EH (cell line): ENCODE measurements around the gene TENT4A.
"Not testable (repeated sequence)": the region's sequence is repeated elsewhere in the genome, so short reads cannot be mapped to it uniquely, and the experiment has no call there.

ENCODE experiments used
- DNase-seq: peaks from one replicate; pipeline ENCODE4 v3.0.0-alpha.2; 2015; ENCODE audit warnings: low read depth

The TENT4A gene

GRCh38 chr5:6773342-6774035 lies 60.3 kb downstream of the TENT4A start:
- no peak for DNase-seq

DNA sequence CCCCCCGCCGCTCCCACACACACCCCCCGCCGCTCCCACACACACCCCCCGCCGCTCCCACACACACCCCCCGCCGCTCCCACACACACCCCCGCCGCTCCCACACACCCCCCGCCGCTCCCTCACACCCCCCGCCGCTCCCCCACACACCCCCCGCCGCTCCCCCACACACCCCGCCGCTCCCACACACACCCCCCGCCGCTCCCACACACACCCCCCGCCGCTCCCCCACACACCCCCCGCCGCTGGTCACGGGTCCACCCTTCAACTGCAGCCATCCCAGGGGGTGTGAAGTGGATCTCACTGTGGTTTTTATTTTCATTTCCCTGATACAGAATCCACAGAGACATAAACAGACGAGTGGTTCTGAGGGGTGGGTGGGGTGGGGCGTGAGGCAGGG lies 61.0 kb downstream of the TENT4A start:
- DNase-seq = not testable (repeated sequence)

GRCh38 chr5:6774721-6775204 lies 61.5 kb downstream of the TENT4A start:
- DNase-seq = no peak

- no peak for DNase-seq
These were observed 62.3 kb downstream of the TENT4A start for GRCh38 chr5:6775571-6775970.

DNA sequence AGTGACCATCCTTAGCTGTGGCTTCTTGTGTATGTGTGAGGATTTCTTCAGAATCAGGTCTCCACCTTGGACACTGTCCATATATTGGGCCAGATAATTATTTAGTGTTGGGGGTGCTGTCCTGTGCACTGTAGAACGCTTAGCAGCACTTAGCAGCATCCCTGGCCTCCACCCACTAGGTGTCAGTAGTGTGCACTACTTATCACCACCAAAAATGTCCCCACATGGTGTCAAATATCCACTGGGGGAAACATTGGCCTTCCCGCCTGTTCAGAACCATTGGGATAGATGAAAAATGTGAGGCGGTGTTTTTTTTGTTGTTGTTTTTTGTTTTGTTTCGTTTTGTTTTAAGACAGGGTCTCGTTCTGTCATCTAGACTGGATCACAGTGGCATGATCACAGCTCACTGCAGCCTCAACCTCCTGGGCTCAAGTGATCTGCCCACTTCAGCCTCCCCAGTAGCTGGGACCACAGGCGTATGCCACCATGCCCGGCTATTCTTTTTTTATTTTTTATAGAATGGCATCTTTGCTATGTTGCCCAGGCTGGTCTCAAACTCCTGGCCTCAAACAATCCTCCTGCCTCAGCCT lies 67.7 kb downstream of the TENT4A start:
- peak; percentile 7 for DNase-seq

DNA sequence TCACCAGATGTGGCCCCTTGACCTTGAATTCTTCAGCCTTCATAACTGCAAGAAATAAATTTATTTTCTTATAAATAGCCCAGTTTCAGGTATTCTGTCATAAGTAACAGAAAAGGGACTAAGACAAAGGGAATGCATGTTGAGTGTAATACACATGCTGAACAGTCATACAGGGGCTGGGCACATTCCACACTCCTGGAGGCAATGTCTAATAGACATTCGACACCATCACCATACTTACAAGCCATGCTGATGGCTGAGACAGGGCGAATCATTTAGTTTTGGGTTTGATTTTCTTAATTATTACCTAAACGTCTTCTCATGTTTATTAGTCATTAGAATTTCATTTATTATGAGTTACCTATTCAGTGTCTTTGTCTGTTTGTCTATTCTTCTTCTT lies 68.5 kb downstream of the TENT4A start:
- DNase-seq = peak; percentile 24

GRCh38 chr5:6783787-6784186 lies 70.6 kb downstream of the TENT4A start:
- no peak for DNase-seq

DNA sequence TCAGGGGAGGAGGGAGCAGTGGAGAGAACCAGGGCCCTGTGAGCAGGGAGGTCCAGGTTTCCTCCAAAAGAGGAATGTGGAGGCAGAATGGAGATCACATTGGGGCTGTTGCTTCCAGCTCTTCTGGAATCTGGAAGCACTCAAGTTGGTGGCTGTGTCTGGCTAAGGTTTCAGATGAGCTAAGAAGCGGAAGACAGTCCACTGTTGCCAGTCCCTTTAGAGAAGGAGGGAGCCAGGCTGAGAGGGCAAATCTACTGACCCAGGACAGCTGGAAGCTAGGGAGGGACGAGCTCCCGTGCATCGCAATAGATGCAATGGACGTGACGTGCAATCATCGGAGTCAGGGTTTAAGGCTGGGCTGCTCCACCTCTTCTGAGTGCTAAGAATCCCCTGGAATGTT lies 71.2 kb downstream of the TENT4A start:
- DNase-seq = no peak

DNA sequence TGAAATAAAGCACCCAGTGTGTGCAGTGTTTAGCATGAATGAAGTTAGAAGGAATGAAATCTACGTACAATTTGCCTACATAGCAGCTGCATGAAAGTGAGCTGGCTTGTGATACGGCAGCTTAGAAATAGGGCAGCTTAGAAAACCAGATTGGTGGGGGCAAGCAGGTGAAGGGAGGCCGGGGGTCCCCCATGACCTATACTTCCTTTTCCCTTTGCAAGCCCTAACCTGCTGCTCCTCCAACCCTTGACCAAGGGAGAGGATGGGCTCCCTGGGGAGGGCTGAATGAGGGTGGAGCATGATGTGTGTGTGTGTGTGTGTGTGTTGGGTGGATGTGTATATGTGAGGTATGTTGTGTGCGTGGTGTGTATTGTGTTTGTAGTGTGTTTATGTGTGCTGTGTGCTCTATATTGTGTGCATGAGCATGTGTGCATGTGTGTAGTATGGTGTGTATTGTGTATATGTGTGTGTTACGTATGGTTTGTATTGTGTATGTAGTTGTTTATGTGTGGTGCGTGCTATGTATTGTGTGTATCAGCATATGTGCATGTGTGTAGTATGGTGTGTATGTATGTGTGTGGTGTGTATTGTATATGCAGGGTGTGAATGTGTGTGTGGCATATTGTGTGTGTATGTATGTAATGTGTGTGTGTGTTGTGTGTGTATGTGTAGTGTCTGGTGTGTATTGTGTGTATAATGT lies 72.1 kb downstream of the TENT4A start:
- no peak for DNase-seq

GRCh38 chr5:6785861-6786180 lies 72.6 kb downstream of the TENT4A start:
- no peak for DNase-seq

GRCh38 chr5:6786786-6787495 lies 73.7 kb downstream of the TENT4A start:
- DNase-seq = no peak

- no peak for DNase-seq
These were observed 74.7 kb downstream of the TENT4A start for GRCh38 chr5:6787941-6788340.

DNA sequence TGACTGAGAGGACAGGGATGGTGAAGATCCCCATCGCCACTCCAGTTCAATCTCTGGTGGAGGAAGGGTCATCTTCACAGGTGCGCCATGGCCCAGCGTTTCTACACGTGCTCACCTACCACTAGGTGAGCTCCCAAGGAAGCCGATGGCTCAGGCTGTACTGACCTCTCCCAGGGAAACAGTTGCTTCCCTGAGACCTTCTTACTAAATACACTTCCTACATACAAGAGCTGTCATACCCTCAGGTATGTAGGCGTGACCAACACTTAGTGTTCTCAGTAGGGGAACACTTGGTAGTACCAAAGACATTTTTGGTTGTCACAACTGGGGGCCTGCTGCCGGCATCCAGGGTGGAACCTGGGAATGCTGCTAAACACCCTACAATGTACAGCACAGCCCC lies 75.2 kb downstream of the TENT4A start:
- no peak for DNase-seq

GRCh38 chr5:6788956-6789649 lies 75.9 kb downstream of the TENT4A start:
- DNase-seq = no peak

DNA sequence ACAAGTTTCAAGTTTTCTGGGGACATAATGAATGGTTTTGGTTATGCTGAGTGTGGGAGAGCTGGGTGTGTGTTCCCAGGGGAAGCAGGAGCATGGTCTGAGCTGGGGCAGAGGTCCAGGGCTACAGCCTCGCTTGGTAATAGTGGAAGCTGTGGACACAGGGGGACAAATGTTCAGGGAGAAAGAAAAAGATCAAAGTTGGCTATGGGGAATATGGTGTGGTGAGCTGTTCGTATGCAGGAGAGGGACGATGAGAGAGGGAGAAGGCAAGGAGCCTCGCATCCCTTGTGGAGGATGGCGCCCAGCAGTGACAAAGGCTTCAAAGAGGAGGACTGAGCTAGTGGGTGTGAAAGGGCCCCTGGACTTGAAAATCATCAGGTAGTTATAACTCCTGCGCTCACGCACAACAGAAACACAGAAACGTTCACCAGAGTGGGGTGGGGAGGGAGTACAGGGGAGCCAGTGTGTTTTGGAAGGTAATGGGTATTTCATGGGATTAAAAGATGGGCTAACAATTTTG lies 77.2 kb downstream of the TENT4A start:
- DNase-seq = no peak

DNA sequence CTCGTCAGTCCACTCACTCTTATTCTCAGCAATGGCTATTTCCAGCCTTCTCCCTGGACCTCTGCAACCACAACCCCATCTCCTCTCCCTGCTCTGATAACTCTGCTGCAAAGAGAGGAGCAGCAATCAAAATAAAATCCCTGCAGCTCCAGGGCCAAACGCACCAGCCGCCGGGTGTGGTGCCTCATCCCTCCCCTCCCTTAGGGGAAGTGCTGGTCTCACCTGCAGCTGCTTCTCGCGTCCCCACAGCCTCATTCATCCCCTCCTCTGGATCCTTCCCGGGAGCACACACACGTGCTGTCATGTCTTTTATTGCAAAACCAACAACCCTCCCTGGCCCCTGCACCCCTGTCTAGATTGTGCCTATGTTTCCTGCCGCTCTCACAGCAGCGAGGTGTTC lies 77.8 kb downstream of the TENT4A start:
- DNase-seq = no peak

- DNase-seq = no peak
These were observed 79.1 kb downstream of the TENT4A start for GRCh38 chr5:6792376-6792775.

DNA sequence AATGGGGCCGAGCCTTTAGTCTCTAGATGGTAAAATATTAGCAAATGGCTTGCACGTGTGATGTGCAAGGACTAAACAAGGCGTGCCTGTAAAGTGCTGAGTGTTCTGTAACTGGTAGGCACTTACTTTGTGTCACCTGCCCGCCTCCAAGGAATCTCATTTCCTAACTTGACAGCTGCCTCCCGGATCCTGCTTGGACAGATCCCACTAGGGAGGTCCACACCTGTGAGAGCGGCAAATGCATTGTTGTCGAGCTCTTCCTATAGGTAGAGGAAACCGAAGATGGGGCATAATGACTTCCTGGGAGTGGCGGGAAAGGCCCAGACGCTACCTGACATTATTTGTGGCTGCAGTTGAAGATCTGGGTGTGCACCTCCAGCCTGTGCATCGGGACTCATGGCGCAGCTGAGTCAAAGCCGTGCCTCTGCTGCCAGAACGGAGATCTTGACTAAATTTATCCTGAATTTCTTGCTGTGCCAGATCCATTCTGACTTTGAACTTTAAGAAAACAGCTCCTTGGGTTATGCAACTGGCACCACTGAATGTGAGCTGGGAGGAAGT lies 79.8 kb downstream of the TENT4A start:
- DNase-seq = no peak

- DNase-seq = no peak
These were observed 88.0 kb downstream of the TENT4A start for GRCh38 chr5:6801236-6801635.

DNA sequence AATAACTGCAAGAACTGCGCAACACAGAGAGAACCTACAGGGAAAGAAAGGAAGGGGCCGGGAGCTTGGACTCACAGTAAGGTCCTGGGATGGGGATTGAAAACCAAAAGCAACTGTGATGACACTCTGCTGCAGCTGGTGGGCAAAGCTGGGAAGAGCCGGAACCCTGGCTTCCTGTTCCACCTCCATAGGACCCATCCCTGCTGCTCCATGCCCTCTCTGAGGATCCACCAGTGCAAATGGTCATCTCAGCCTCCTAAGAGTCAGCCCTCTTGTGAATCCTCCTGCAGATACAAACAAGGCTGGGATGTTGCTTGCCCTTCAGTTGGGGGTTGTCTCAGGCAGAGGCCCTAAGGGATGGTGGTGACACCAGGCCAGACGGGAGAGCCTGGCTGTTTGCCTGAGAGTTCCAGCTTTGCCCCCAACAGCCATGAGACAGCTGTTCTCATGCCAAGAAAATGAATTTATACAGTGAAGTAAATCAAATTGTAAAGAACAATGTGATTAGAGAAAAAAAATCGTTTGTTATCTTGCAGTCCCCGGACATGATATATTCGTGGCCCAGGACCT lies 90.8 kb downstream of the TENT4A start:
- peak; percentile 32 for DNase-seq

DNA sequence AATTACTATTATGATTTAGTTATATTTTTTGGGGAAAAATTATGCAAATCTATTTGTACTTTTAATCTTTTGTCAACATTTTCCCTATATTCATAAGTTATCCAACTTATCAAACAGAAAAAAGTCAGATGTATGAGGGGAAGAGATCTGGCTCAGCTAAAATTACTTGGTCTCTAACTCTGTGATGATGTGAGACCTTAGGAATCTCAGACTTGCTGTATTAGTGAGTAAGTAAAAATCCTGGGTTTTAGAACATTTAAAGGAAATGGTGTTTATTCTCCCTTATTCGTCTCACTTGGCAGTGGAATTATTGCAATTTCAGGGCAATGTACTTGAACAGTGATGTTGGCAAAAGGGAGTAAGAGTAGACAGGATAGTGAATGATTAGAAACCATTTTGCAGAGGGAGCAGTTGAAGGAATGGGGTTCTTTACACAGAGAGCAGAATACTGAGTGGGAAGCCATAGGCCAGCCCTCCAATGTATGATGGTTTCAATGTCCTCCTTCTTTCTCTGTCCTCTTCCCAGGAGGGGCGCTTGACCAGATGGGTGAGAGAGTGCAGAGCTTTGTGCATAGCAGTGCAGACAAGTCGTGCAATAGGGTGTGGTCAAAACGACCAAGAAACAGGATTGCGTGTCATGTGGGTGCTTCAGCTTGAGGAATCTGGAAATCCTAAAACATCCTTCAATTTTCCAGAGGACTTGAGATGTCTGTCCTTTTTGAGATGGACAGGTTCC lies 91.7 kb downstream of the TENT4A start:
- peak; percentile 67 for DNase-seq
